ENCODE results near the gene OR52A5. TPM values are rescaled to one million over a fixed set of nuclear protein-coding genes. Genes with fewer than 3 reads are reported as not detected.

The OR52A5 gene
- total and polyA plus RNA-seq, 9 donors = not detected

- TF ChIP-seq POLR2A (IDR thresholded peaks at IDR 0.05) = no peak
- no peak for TF ChIP-seq EP300 (IDR thresholded peaks at IDR 0.05)
- TF ChIP-seq CTCF (IDR thresholded peaks at IDR 0.05) = no peak
- WGBS, 3 donors = 69 to 76% (median 72%) methylated on average over 2 of the region's 2 CpGs
- intact Hi-C loops (cut with DNase I) = no loop called here
- Histone ChIP-seq H3K27ac (no peak overlapping the region), H3K27me3 (no peaks in the 10 kb centered on the region), H3K4me1 (ENCODE audit: insufficient read depth) (no peaks in the 10 kb centered on the region), H3K9me3 (no peaks in the 10 kb centered on the region), H3K4me3 (no peak overlapping the region), H3K36me3 (no peaks in the 10 kb centered on the region)
- DNase-seq = no peak
Measured at GRCh38 chr11:5081405-5081804, 56.8 kb downstream of the OR52A5 start.

Other genes with a start within 250 kb of the OR52A5 start
- not detected for gene OR51A7, start 234.6 kb downstream of the OR52A5 start, total RNA-seq
- gene OR51A7, start 234.6 kb downstream of the OR52A5 start, polyA plus RNA-seq = not detected
- gene OR51G2, start 219.0 kb downstream of the OR52A5 start, total RNA-seq = not detected
- not detected for gene OR51G2, start 219.0 kb downstream of the OR52A5 start, polyA plus RNA-seq
- not detected for gene OR51G1, start 214.0 kb downstream of the OR52A5 start, total RNA-seq
- not detected for gene OR51G1, start 214.0 kb downstream of the OR52A5 start, polyA plus RNA-seq
- gene OR51A4, start 190.8 kb downstream of the OR52A5 start, total RNA-seq = not detected
- gene OR51A4, start 190.8 kb downstream of the OR52A5 start, polyA plus RNA-seq = not detected
- not detected for gene OR51A2, start 182.6 kb downstream of the OR52A5 start, total RNA-seq
- gene OR51A2, start 182.6 kb downstream of the OR52A5 start, polyA plus RNA-seq = not detected
- gene OR51L1, start 143.5 kb downstream of the OR52A5 start, total RNA-seq = not detected
- gene OR51L1, start 143.5 kb downstream of the OR52A5 start, polyA plus RNA-seq = not detected
- not detected for gene OR52J3, start 91.8 kb downstream of the OR52A5 start, total RNA-seq
- not detected for gene OR52J3, start 91.8 kb downstream of the OR52A5 start, polyA plus RNA-seq
- not detected for gene OR52E2, start 78.7 kb downstream of the OR52A5 start, total RNA-seq
- gene OR52E2, start 78.7 kb downstream of the OR52A5 start, polyA plus RNA-seq = not detected
- not detected for gene OR52E1, start 68.8 kb downstream of the OR52A5 start, total RNA-seq
- not detected for gene OR52E1, start 68.8 kb downstream of the OR52A5 start, polyA plus RNA-seq
- under 1 TPM in 1 of 7 donors, not detected in 6; 0.02 TPM for gene OR52A1, start 16.4 kb upstream of the OR52A5 start, total RNA-seq
- not detected for gene OR52A1, start 16.4 kb upstream of the OR52A5 start, polyA plus RNA-seq
- gene OR51V1, start 62.3 kb upstream of the OR52A5 start, total RNA-seq = not detected
- not detected for gene OR51V1, start 62.3 kb upstream of the OR52A5 start, polyA plus RNA-seq
- 100 to 1,000 TPM in 4 of 7 donors, 10 to 100 TPM in 2, 1 to 10 TPM in 1; 9.1 to 393 (median 118) TPM for gene HBB, start 88.7 kb upstream of the OR52A5 start, total RNA-seq
- gene HBB, start 88.7 kb upstream of the OR52A5 start, polyA plus RNA-seq = 100 to 1,000 TPM in 1 of 2 donors, 10 to 100 TPM in 1; 24.7 to 211 TPM
- gene HBD, start 96.1 kb upstream of the OR52A5 start, total RNA-seq = 1 to 10 TPM in 2 of 7 donors, not detected in 5; 2.4 to 3.2 TPM
- gene HBD, start 96.1 kb upstream of the OR52A5 start, polyA plus RNA-seq = not detected
- gene HBG1, start 111.5 kb upstream of the OR52A5 start, total RNA-seq = 1 to 10 TPM in 1 of 7 donors, not detected in 6; 3.7 TPM
- not detected for gene HBG1, start 111.5 kb upstream of the OR52A5 start, polyA plus RNA-seq
- 1 to 10 TPM in 2 of 7 donors, under 1 TPM in 3, not detected in 2; 0.37 to 9.7 (median 0.53) TPM for gene HBG2, start 116.4 kb upstream of the OR52A5 start, total RNA-seq
- gene HBG2, start 116.4 kb upstream of the OR52A5 start, polyA plus RNA-seq = under 1 TPM in 1 of 2 donors, not detected in 1; 0.73 TPM
- gene HBE1, start 131.6 kb upstream of the OR52A5 start, total RNA-seq = 1 to 10 TPM in 1 of 7 donors, under 1 TPM in 2, not detected in 4; 0.61 to 2.2 (median 0.63) TPM
- gene HBE1, start 131.6 kb upstream of the OR52A5 start, polyA plus RNA-seq = under 1 TPM in 1 of 2 donors, not detected in 1; 0.38 TPM
- under 1 TPM in 4 of 7 donors, not detected in 3; 0.25 to 0.63 (median 0.46) TPM for gene OR51B4, start 163.6 kb upstream of the OR52A5 start, total RNA-seq
- gene OR51B4, start 163.6 kb upstream of the OR52A5 start, polyA plus RNA-seq = not detected
- 1 to 10 TPM in 1 of 7 donors, under 1 TPM in 4, not detected in 2; 0.27 to 1.7 (median 0.38) TPM for gene OR51B2, start 185.9 kb upstream of the OR52A5 start, total RNA-seq
- gene OR51B2, start 185.9 kb upstream of the OR52A5 start, polyA plus RNA-seq = not detected
- 1 to 10 TPM in 4 of 7 donors, under 1 TPM in 3; 0.56 to 2.1 (median 1.1) TPM for gene OR51B5, start 205.2 kb upstream of the OR52A5 start, total RNA-seq
- gene OR51B5, start 205.2 kb upstream of the OR52A5 start, polyA plus RNA-seq = under 1 TPM; 0.30 to 0.47 TPM
- not detected for gene OR51B6, start 213.2 kb upstream of the OR52A5 start, total RNA-seq
- gene OR51B6, start 213.2 kb upstream of the OR52A5 start, polyA plus RNA-seq = not detected
- under 1 TPM in 1 of 7 donors, not detected in 6; 0.12 TPM for gene OR51M1, start 245.5 kb upstream of the OR52A5 start, total RNA-seq
- under 1 TPM in 1 of 2 donors, not detected in 1; 0.08 TPM for gene OR51M1, start 245.5 kb upstream of the OR52A5 start, polyA plus RNA-seq